HG02588 (cell line): ENCODE measurements around the gene MST1R.
"Not testable (repeated sequence)": the region's sequence is repeated elsewhere in the genome, so short reads cannot be mapped to it uniquely, and the experiment has no call there.

Experiments
- ATAC-seq: cut with Tn5 transposase; IDR thresholded peaks from one replicate; pipeline ENCODE4 v1.9.1; 2021; ENCODE audit warnings: mild to moderate bottlenecking, moderate library complexity; ENCODE audit not compliant: unreplicated experiment

MST1R gene

DNA sequence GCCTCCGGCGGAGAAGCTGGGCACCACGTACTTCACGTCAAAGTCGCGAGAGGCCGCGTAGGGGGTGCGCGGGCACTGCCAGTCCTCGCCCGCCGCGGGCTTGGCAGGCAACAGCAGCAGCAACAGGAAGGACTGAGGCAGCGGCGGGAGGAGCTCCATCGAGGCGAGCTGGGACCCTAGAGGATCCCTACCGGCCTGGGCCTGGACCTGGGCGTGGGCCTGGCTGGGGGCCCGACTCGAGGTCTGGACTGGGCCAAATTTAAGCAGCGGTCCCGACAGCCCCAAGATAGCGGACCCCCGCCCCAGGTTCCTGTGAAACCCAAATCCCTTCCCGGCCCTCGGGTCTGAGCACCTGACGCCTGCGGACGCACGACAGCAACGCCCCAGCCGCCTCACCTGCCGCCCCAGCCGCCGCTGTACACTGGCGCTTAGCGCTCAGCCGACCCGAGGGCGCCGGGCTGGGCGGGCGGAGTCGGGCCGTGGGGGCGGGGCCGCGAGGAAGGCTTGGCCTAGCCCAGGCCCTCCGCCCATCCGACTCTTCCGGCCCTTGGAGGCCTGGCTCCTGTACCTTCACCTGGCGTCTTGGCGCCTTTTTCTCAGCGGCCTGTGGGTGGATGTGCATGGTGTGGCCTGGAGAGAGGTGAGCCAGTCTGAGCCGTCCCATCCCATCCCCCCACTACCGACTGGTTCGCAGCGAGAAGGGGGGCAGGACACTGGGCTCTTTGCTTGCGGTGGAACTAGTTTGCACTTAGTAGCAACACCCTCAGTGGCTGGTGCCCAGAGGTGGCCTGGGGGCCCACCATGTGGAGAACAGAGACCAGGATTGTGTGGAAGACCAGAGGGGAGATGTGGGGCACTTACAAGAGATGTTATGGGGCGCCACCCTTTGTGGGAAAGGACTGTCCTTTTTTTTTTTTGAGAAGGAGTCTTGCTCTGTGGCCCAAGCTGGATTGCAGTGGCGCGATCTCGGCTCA lies at the start of gene MST1R:
TSS of gene MST1R (minus strand) at position 423 of the 974 bp plus-strand sequence. CDS start at position 159, 264 bp downstream.
- ATAC-seq, result no peak

DNA sequence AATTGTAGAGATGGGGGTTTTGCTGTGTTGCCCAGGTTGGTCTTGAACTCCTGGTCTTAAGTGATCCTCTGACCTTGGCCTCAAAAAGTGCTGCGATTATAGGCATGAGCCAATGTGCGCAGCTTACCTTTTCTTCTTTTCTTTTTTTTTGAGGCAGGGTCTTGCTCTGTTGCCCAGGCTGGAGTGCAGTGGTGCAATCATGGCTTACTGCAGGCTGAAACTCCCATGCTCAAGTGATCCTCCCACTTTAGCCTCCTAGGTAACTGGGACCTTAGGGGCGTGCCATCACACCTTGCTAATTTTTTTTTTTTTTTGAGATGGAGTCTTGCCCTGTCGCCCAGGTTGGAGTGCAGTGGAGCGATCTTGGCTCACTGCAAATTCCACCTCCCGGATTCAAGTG lies 49.3 kb upstream of the MST1R start:
- no peak for ATAC-seq

DNA sequence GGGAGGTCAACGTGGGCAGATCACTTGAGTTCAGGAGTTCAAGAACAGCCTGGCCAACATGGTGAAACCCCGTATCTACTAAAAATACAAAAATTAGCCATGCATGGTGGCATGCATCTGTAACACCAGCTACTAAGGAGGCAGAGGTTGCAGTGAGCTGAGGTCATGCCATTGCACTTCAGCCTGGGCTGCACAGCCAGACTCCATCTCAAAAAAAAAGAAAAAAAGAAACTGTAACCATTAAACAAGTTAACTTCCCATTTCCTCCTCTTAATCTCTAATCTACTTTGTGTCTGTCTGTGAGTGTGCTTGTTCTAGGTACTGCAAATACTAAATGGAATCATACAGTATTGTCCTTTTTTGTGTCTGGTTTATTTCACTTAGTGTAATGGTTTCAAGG lies 39.0 kb upstream of the MST1R start:
- ATAC-seq, result no peak

DNA sequence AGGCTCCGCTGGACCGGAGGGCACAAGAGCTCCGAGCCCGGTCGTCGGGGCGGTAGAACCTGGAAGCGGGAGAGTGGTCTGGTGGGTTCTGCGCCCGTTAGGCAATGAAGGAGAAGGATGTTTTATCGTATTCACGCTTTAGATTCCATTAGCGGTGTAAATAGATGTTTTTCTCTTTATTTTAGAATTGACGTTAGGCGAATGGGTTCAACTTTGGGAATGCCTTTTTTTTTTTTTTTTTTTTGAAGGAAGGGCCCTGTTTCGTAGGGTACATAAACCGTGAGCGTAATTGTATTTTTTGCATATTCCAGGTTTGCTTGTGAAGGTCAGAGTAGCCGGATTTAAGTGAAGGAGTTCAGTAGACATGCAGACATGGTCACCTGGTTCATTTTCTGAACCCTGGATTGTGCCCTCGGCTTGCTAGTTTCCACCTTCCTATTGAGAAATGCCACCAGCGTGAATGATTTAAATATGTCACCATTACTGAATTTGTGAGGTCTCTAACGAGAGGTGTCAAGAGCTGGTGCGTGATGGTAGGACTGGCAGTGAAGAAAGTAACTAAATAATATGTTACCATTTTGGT lies 37.1 kb upstream of the MST1R start:
- ATAC-seq, result no peak

DNA sequence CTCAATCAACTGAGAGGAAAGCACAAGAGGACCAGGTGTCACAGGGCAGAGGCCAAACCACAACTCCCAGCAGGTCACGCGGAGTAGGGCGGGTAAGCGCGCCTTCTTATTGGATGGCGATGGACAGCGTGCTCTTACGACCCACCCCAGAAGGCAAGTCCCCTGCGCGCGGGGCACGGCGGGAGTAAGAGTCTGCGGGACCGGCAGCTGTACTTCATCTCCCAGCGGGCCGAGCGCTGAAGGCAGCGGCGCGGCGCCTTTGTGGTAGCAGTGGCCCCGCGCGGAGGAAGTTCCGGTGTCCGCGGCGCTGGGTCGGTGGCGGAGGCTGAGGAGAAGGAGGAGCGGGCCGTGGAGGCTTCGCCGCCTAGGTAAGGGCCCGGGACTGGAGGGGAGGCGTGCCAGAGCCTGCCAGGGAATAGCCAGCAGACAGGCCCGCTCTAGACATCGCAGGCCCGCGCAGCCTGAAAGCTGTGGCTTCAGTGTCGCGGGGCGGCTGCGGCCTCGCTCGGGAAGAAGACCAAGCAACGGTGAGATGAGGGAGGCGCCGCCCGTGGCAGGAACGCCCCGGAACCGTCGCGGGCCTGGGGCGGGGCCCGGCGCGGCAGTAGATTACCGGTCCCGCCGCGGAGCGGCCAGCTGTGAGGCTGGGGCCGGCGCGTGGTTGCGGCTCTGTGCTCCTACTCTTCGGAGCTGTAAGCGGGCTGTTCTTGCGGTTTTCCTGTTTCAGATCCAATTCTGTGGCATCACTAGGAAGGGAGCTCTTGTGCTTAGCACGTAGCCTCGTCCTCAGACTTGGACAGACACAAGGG lies 36.4 kb upstream of the MST1R start, which contains the start of gene RBM6:
TSS of gene RBM6 (plus strand) at position 293 of the 809 bp plus-strand sequence. CDS start 22,492 bp downstream, outside the sequence.
- ATAC-seq, result peak; percentile 92

DNA sequence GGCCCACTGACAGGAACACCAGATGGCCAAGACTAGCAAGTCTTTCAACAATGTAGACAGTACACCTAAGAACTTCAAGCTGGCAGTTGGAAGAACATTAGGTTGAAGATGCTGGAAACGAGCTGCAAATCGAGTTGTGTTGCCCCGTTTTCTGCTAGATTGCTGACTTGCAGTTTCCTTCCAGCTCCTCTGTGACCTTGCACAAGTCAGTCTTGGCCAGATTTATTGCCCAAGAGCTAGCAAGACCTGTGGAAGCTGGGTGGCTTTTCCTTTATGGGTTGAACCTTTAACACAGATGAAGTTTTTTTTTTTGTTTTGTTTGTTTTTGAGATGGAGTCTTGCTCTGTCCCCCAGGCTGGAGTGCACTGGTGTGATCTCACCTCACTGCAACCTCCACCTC lies 33.4 kb upstream of the MST1R start:
- ATAC-seq, result no peak

DNA sequence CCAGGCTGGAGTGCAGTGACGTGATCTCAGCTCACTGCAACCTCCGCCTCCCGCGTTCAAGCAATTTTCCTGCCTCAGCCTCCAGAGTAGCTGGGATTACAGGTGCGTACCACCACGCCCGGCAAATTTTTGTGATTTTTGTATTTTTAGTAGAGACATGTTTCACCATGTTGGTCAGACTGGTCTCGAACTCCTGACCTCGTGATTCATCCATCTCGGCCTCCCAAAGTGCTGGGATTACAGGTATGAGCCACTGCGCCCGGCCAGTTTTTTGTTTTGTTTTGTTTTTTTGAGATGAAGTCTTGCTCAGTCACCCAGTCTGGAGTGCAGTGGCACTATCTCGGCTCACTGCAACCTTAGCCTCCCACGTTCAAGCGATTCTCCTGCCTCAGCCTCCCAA lies 28.6 kb upstream of the MST1R start:
- ATAC-seq, result not testable (repeated sequence)

DNA sequence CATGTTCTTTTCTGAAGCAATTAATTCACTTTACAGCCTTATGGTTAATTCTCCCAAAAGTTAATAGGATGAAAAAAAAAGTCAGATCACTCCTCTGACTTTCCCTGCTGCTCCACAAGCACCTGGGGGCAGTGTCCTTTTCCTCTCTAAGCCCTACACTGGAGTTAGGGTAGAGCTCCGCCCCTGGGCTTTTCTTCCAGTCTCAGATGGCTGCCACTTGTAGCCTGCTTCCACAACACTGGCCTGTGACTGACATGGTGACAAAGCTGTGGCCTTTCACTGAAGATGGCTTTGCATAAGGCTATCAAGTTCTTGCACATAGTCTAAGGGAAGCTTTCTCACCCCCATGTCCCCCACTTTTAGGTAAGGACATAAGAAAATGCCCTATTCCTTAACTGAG lies 27.2 kb upstream of the MST1R start:
- no peak for ATAC-seq

DNA sequence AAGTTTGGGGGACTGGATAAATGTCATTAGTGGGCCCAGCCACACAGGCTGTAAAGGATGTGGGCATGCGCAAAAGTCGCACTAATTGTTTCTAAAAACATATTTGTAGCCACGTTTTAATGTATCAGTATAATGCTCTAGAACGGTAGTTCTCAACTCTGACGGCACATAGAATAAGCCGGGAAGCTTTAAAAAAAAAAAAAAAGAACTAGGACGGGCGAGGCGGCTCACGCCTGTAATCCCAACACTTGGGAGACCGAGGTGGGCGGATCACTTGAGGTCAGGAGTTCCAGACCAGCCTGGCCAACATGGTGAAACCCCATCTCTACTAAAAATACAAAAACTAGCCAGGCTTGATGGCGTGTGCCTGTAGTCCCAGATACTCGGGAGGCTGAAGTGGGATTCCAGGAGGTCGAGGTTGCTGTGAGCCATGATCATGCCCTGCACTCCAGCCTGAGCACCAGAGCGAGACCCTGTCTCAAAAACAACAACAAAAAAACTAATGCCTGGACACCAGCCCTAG lies 26.6 kb upstream of the MST1R start:
- ATAC-seq, result no peak

DNA sequence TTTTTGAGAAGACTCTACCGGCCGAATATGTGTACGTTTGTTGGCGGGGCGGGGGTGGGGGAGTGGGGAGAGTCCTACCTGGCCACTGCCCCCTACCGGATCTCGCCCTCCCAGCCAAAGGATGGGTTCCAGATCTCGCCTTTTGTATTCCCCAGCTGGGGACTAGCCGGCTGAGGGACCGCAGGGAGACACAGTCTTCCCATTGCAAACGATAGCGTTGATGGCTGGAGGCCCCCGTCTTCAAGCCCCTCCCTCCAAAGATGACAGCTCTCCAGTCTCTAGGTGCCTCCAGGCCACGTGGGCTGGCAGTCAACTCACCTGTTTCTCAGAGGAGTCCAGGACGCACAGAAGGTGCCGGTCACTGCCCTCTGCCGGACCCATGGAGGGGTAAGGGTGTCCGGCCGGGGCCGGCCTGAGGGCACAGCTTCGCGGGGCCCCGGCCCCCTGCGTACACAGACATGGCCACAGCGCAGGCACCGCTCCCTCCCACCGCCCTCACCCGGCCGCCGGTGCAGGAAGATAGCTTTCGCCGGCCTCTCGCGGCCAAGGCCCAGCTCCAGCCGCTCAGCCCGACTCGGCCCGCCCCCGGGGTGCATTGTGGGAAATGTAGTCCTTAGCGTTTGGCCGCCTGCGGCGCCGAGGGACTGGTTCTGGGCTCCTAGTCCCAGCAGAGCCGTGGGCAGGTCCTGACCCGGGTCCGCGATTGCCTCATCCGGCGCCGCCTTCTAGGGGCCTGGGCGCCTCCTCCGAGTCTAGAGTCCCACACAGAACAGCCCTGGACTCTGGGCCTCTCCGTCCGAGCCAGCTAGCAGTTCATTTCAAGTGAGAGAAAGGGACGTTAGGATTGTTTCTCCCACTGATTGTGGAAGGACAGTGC lies 25.9 kb upstream of the MST1R start, which contains the start of gene MON1A:
TSS of gene MON1A (minus strand) at position 521 of the 877 bp plus-strand sequence. CDS start 16,465 bp downstream, outside the sequence.
- peak; percentile 94 for ATAC-seq

DNA sequence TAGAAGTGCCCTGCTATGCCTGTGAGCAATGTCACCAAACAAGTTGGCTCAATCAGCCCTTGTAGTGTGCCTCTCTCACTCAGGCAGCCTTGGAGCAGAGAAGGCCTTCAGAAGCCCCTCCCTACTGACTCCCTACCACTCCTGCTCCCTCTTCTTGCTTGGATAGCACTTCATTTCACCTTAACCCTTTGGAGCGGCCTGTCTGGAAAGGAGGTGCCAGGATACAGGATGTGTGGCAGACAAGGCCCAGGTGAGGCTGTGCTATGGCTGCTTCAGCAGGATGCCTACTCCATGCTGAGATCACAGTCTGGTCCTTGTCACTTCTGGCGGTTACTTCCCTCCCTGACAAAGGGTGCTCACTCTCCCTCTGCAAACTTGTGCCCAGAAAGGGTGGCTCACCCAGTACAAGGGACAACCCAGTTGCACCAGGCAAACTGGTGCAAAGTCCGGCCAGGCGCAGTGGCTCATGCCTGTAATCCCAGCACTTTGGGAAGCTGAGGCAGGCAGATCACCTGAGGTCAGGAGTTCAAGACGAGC lies 24.9 kb upstream of the MST1R start:
- ATAC-seq, result no peak

DNA sequence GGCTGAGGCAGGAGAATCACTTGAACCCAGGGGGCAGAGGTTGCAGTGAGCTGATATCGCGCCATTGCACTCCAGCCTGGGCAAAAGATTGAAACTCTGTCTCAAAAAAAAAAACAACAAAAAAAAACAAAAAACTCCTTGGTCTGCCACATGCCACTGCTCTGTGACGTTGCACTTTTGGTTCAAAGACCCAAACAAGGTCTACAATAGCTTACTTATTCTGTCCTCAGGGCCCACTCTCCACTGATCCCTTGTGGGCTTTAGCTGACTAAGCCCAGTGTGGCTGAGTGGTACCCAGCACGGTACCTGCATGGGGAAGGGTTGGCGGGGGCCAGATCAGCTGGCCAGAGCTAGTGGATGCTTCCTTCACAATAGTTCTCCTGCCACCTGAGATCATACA lies 24.1 kb upstream of the MST1R start:
- no peak for ATAC-seq

DNA sequence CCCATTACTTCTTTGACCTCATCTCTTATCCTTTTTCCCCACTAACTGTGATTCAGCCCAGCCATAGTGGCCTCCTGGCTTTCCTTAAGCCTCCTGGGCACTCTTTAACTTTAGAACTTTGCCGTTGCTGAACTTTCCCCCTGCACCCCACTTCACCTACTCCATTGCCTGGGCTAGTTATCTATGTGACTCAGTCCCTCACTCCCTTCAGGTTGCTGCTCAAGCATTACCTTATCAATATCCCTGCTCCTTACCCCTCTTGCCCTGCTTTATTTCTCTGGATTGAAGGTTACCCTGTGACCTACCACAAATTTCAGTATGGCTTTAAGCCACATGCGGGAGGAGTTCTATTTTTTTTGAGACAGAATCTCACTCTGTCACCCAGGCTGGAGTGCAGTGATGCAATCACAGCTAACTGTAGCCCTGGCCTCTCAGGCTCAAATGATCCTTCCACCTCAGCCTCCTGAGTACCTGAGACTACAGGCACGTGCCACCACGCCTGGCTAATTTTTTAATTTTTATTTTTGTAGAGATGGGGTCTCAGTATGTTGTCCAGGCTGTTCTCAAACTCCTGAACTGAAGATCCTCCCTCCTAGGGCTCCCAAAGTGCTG lies 22.6 kb upstream of the MST1R start:
- no peak for ATAC-seq

DNA sequence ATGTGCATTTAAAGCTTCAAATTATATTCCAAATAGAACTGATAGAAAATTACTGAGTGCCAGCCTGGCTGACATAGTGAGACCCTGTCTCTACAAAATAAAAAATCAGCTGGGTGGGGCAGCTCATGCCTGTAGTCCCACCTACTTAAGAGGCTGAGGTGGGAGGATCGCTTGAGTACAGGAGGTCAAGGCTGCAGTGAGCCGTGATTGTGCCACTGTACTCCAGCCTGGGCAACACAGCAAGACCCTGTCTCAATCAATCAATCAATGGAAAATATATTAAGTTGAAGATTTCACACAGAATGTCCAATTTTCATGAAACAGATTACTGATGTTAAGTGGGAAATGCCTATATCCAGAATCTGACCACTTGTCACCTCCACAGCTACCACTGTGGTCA lies 21.8 kb upstream of the MST1R start:
- ATAC-seq, result no peak

DNA sequence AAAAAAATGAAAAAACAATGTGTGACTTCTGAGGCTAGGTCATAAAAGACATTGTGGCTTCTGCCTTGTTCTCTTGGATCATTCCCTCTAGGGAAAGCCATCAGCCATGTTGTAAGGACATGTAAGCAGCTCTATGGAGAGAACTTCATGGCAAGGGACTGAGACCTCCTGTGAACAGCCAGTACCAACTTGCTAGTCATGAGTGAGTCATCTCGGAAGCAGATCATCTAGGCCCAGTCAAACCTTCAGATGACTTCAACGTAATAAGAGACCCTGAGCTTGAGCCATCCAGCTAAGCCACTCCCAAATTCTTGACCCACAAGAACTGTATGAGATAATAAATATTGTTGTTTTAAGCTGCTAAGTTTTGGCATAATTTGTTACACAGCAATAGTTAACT lies 21.0 kb upstream of the MST1R start:
- no peak for ATAC-seq

DNA sequence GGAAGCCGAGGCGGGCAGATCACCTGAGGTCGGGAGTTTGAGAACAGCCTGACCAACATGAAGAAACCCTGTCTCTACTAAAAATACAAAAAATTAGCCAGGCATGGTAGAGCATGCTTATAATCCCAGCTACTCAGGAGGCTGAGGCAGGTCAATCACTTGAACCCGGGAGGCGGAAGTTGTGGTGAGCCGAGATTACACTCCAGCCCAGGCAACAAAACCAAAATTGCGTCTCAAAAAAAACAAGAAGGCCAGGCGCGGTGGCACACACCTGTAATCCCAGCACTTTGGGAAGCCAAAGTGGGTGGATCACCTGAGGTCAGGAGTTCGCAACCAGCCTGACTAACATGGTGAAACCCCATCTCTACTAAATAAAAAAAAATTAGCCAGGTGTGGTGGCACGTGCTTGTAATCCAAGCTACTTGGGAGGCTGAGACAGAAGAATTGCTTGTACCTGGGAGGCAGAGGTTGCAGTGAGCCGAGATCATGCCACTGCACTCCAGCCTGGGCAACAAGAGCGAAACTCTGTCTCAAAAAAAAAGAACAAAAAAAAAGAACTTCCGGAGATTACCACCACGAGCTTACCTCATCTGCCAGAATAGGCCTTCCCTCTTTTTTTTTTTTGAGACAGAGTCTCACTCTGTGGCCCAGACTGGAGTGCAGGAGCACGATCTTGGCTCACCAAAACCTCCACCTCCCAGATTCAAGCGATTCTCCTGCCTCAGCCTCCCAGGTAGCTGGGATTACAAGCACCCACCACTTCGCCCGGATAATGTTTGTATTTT lies 14.3 kb upstream of the MST1R start:
- not testable (repeated sequence) for ATAC-seq

DNA sequence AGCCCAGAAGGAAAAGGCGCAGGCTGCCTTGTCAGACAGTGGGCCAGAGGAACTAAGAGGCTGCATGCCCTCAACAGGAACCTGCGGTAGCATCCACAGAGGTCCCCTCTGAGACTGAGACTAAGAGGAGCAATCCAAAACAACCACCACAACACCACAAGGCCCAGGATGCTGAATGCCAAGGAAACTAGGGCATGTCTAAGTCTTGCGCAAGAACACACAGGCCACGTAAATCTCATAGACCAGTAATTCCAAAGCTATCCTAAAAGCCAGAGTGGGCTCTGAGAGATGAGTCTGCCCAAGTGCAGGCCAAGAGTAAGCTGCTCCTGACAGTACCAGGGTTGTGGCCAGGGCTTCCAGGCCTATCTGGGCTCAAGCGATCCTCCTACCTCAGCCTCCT lies 13.0 kb upstream of the MST1R start:
- ATAC-seq, result no peak

DNA sequence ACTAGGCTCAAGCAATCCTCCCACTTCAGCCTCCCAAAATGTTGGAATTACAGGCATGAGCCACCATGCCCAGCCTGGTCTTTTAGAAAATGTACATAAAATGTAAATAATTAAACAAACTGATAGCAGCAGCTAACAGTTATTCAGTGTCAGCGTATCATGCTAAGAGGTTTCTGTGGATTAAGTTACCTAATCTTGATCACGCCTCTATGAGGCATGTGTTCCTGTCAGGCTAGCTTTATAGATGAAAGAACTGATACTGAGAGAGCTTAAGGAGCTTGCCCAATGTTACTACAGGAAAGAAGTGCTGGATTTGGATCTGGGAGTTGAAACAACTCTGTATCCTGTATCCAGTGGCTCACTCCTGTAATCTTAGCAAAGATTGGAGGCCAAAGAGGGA lies 11.2 kb upstream of the MST1R start:
- ATAC-seq, result no peak
